ENCODE data around the gene MACROH2A2.

GRCh38 chr10:70137135-70137534 lies 84.5 kb downstream of the MACROH2A2 start:
- TF ChIP-seq, protein P1, sequence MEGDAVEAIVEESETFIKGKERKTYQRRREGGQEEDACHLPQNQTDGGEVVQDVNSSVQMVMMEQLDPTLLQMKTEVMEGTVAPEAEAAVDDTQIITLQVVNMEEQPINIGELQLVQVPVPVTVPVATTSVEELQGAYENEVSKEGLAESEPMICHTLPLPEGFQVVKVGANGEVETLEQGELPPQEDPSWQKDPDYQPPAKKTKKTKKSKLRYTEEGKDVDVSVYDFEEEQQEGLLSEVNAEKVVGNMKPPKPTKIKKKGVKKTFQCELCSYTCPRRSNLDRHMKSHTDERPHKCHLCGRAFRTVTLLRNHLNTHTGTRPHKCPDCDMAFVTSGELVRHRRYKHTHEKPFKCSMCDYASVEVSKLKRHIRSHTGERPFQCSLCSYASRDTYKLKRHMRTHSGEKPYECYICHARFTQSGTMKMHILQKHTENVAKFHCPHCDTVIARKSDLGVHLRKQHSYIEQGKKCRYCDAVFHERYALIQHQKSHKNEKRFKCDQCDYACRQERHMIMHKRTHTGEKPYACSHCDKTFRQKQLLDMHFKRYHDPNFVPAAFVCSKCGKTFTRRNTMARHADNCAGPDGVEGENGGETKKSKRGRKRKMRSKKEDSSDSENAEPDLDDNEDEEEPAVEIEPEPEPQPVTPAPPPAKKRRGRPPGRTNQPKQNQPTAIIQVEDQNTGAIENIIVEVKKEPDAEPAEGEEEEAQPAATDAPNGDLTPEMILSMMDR (IDR thresholded peaks at IDR 0.05; ENCODE audit: low read depth, low read length), result no peak
- no peak for TF ChIP-seq EZH2phosphoT487 (IDR thresholded peaks at IDR 0.05; ENCODE audit: low read depth)

Data from OCI-LY3 (cell line).